ENCODE data around the gene NAA80.
"Not testable (repeated sequence)": the region's sequence is repeated elsewhere in the genome, so short reads cannot be mapped to it uniquely, and the experiment has no call there.

The NAA80 gene

GRCh38 chr3:50318163-50318562, 19.0 kb upstream of the NAA80 start:
- H3K9ac ChIP-seq (ENCODE audit: low read length), result peak overlapping the region; percentile 64
- H3K27me3 ChIP-seq (ENCODE audit: control insufficient read depth, insufficient read depth, low read length), result no peaks in the 10 kb centered on the region
- no peaks in the 10 kb centered on the region for H3K9me3 ChIP-seq (ENCODE audit: control insufficient read depth, low read length)
- H3K4me1 ChIP-seq (ENCODE audit: control insufficient read depth, insufficient read depth, low read length), result peaks cover 84% of the 10 kb centered on the region
- H3K4me3 ChIP-seq (ENCODE audit: low read length), result no peak overlapping the region
- H3K36me3 ChIP-seq (ENCODE audit: control insufficient read depth, insufficient read depth, low read length), result peaks cover 14% of the 10 kb centered on the region

DNA sequence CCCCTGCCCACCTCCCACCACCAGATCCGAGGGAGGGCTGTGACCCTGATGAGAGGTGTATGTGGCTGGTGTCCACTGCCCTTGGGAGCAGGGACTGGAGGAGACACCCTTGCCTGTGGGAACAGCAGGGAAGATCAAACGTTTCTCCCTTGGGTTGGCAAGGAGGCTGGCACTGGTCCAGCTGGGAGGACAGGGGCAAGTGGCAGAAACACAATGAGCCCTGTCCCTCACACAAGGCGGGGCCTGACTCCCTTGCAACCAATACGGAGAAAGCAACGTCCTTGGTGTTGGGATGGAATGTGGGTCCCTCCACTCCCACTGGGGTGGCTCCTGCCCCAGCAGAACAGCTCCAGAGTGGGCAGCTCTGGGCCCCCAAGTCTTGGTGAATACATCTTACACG, 18.1 kb upstream of the NAA80 start:
- no peak overlapping the region for H3K4me3 ChIP-seq (ENCODE audit: low read length)
- H3K9ac ChIP-seq (ENCODE audit: low read length), result peak overlapping the region; percentile 64
- peaks cover 14% of the 10 kb centered on the region for H3K36me3 ChIP-seq (ENCODE audit: control insufficient read depth, insufficient read depth, low read length)
- no peaks in the 10 kb centered on the region for H3K9me3 ChIP-seq (ENCODE audit: control insufficient read depth, low read length)
- H3K4me1 ChIP-seq (ENCODE audit: control insufficient read depth, insufficient read depth, low read length), result peaks cover 77% of the 10 kb centered on the region
- H3K27me3 ChIP-seq (ENCODE audit: control insufficient read depth, insufficient read depth, low read length), result no peaks in the 10 kb centered on the region

DNA sequence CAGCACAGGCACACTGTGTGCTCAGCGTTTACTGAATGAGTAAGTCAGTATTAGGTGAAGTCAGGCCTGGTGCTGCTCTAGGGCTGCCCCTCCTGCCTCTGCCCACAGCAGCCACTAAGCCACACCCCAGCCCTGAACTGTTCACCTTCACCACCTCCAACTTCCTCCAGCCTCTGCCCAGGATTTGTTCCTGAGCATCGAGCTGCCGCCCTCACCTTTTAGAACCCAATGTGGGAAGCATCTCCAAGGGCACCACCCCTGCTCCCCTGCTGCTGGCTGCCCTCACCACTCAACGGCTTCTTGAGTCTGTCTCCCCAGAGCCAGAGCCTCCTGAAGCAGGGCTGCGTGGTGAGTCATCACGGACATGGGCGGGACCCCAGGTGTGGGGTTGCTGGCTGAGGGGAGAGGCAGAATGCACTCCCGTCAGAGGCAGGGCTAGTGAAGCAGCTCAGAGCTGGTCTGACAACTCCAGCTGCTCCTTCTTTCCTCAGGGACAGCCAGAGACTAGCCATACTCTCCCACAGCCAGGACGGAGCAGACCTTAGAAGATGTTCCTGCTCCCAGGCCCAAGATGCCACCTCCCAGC, 17.5 kb upstream of the NAA80 start:
- Histone ChIP-seq H3K4me3 (ENCODE audit: low read length) (no peak overlapping the region), H3K4me1 (ENCODE audit: control insufficient read depth, insufficient read depth, low read length) (peaks cover 71% of the 10 kb centered on the region), H3K9me3 (ENCODE audit: control insufficient read depth, low read length) (no peaks in the 10 kb centered on the region), H3K36me3 (ENCODE audit: control insufficient read depth, insufficient read depth, low read length) (peaks cover 14% of the 10 kb centered on the region), H3K9ac (ENCODE audit: low read length) (peak overlapping the region; percentile 64), H3K27me3 (ENCODE audit: control insufficient read depth, insufficient read depth, low read length) (no peaks in the 10 kb centered on the region)

- H3K9me3 ChIP-seq (ENCODE audit: control insufficient read depth, low read length), result no peaks in the 10 kb centered on the region
- no peak overlapping the region for H3K4me3 ChIP-seq (ENCODE audit: low read length)
- no peak overlapping the region for H3K9ac ChIP-seq (ENCODE audit: low read length)
- H3K36me3 ChIP-seq (ENCODE audit: control insufficient read depth, insufficient read depth, low read length), result peaks cover 14% of the 10 kb centered on the region
- H3K27me3 ChIP-seq (ENCODE audit: control insufficient read depth, insufficient read depth, low read length), result no peaks in the 10 kb centered on the region
- peaks cover 63% of the 10 kb centered on the region for H3K4me1 ChIP-seq (ENCODE audit: control insufficient read depth, insufficient read depth, low read length)
Observed at GRCh38 chr3:50314816-50315215, 15.6 kb upstream of the NAA80 start.

GRCh38 chr3:50314342-50314741, 15.1 kb upstream of the NAA80 start:
- Histone ChIP-seq H3K4me3 (ENCODE audit: low read length) (no peak overlapping the region), H3K36me3 (ENCODE audit: control insufficient read depth, insufficient read depth, low read length) (peaks cover 14% of the 10 kb centered on the region), H3K4me1 (ENCODE audit: control insufficient read depth, insufficient read depth, low read length) (peaks cover 62% of the 10 kb centered on the region), H3K9ac (ENCODE audit: low read length) (no peak overlapping the region), H3K27me3 (ENCODE audit: control insufficient read depth, insufficient read depth, low read length) (no peaks in the 10 kb centered on the region), H3K9me3 (ENCODE audit: control insufficient read depth, low read length) (no peaks in the 10 kb centered on the region)

- peaks cover 39% of the 10 kb centered on the region for H3K4me1 ChIP-seq (ENCODE audit: control insufficient read depth, insufficient read depth, low read length)
- not testable (repeated sequence) for H3K4me3 ChIP-seq (ENCODE audit: low read length); H3K27me3 ChIP-seq (ENCODE audit: control insufficient read depth, insufficient read depth, low read length); H3K9ac ChIP-seq (ENCODE audit: low read length); H3K9me3 ChIP-seq (ENCODE audit: control insufficient read depth, low read length); H3K36me3 ChIP-seq (ENCODE audit: control insufficient read depth, insufficient read depth, low read length)
Observed at GRCh38 chr3:50312041-50312440, 12.8 kb upstream of the NAA80 start.

GRCh38 chr3:50304601-50305000, 5.4 kb upstream of the NAA80 start:
- no peaks in the 10 kb centered on the region for H3K9me3 ChIP-seq (ENCODE audit: control insufficient read depth, low read length)
- no peaks in the 10 kb centered on the region for H3K36me3 ChIP-seq (ENCODE audit: control insufficient read depth, insufficient read depth, low read length)
- H3K4me3 ChIP-seq (ENCODE audit: low read length), result no peak overlapping the region
- H3K27me3 ChIP-seq (ENCODE audit: control insufficient read depth, insufficient read depth, low read length), result no peaks in the 10 kb centered on the region
- no peak overlapping the region for H3K9ac ChIP-seq (ENCODE audit: low read length)
- H3K4me1 ChIP-seq (ENCODE audit: control insufficient read depth, insufficient read depth, low read length), result peaks cover 39% of the 10 kb centered on the region

- peak within 1 kb of the TSS; percentile 62 for H3K4me3 ChIP-seq (ENCODE audit: low read length)
- H3K9me3 ChIP-seq (ENCODE audit: control insufficient read depth, low read length), result no peaks in the 10 kb centered on the region
- no peaks in the 10 kb centered on the region for H3K36me3 ChIP-seq (ENCODE audit: control insufficient read depth, insufficient read depth, low read length)
- H3K4me1 ChIP-seq (ENCODE audit: control insufficient read depth, insufficient read depth, low read length), result peaks cover 46% of the 10 kb centered on the region
- H3K27me3 ChIP-seq (ENCODE audit: control insufficient read depth, insufficient read depth, low read length), result no peaks in the 10 kb centered on the region
- H3K9ac ChIP-seq (ENCODE audit: low read length), result peak within 1 kb of the TSS; percentile 85
Observed at GRCh38 chr3:50303013-50303815, 4.0 kb upstream of the NAA80 start, which contains the start of gene HYAL1. HYAL1 (minus strand) TSS chr3:50303574; CDS start chr3:50302956, 618 bp downstream.

DNA sequence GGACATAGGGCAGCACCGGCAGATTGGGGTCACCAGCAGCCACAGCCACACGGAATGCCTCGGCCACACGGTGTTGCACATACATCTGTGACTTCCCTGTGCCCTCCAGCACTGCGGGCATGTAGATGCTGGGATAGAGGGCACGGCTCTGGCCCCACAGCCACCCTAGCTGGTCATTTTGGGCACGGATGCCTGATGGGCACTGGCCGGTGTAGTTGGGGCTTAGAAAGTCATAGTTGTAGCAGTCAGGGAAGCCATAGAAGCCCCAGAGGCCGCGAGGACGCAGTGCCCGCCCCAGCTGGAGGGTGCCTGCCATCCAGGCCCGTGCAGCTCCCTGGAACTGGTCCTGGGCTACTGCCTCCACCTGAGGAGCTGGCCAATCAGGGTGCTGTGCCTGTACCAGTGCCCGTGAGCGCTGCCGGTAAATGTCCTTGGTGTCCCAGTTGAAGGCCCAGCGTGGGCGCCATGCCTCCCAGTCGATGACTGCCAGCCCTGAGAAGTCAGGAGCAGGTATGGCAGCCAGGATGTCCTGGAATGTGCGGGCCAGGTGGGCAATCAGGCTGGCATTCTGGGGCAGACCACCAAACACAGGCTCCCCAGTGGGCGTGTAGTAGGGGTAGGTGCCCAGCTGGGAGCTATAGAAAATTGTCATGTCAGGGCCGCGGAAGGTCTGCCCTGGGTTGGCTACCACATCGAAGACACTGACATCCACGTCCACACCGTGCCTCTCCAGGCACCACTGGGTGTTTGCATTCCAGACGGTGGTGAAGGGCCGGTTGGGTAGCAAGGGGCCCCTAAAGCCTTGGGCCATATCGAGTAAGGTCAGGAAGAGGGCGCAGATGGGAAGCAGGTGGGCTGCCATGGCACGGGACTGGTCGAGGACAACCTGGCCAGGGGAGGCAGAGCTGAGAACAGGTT, 3.1 kb upstream of the NAA80 start:
- Histone ChIP-seq H3K9ac (ENCODE audit: low read length) (peak overlapping the region; percentile 85), H3K9me3 (ENCODE audit: control insufficient read depth, low read length) (no peaks in the 10 kb centered on the region), H3K36me3 (ENCODE audit: control insufficient read depth, insufficient read depth, low read length) (no peaks in the 10 kb centered on the region), H3K4me1 (ENCODE audit: control insufficient read depth, insufficient read depth, low read length) (peaks cover 55% of the 10 kb centered on the region), H3K4me3 (ENCODE audit: low read length) (peak overlapping the region; percentile 62), H3K27me3 (ENCODE audit: control insufficient read depth, insufficient read depth, low read length) (no peaks in the 10 kb centered on the region)

- Histone ChIP-seq H3K9ac (ENCODE audit: low read length) (peak overlapping the region; percentile 46), H3K27me3 (ENCODE audit: control insufficient read depth, insufficient read depth, low read length) (no peaks in the 10 kb centered on the region), H3K4me1 (ENCODE audit: control insufficient read depth, insufficient read depth, low read length) (peaks cover 57% of the 10 kb centered on the region), H3K9me3 (ENCODE audit: control insufficient read depth, low read length) (no peaks in the 10 kb centered on the region), H3K4me3 (ENCODE audit: low read length) (no peak overlapping the region), H3K36me3 (ENCODE audit: control insufficient read depth, insufficient read depth, low read length) (no peaks in the 10 kb centered on the region)
Observed at GRCh38 chr3:50300681-50301254, 1.6 kb upstream of the NAA80 start.

- Histone ChIP-seq H3K4me3 (ENCODE audit: low read length) (peak overlapping the region; percentile 5), H3K9me3 (ENCODE audit: control insufficient read depth, low read length) (no peaks in the 10 kb centered on the region)
Observed at GRCh38 chr3:50299929-50300680, 900 bp upstream of the NAA80 start.

More at GRCh38 chr3:50299929-50300680, 900 bp upstream of the NAA80 start:
- Histone ChIP-seq H3K36me3 (ENCODE audit: control insufficient read depth, insufficient read depth, low read length) (no peaks in the 10 kb centered on the region), H3K4me1 (ENCODE audit: control insufficient read depth, insufficient read depth, low read length) (peaks cover 57% of the 10 kb centered on the region), H3K9ac (ENCODE audit: low read length) (peak overlapping the region; percentile 46), H3K27me3 (ENCODE audit: control insufficient read depth, insufficient read depth, low read length) (no peaks in the 10 kb centered on the region)

All from mucosa of stomach (tissue), 1 donor.